ACC112 (cell line): Measurements from ENCODE around the gene PPM1N.

Source experiments
- H2AFZ ChIP-seq: fragments of 200-600 bp; sonication (generic); one replicate; pipeline ENCODE4 v1.6.0; 2017; ENCODE audit warnings: antibody characterized with exemption, low read length; ENCODE audit not compliant: unreplicated experiment
- H3K27ac ChIP-seq: fragments of 200-600 bp; sonication (generic); 2 replicates; pipeline ENCODE4 v1.5.1; 2014; ENCODE audit warnings: low read depth, mild to moderate bottlenecking, antibody characterized with exemption, low read length, moderate library complexity
- H3K27me3 ChIP-seq: fragments of 200-600 bp; sonication (generic); 2 replicates; pipeline ENCODE4 v1.6.1; 2014; ENCODE audit warnings: mild to moderate bottlenecking, antibody characterized with exemption, low read length, moderate library complexity, mixed read lengths; ENCODE audit not compliant: insufficient read depth
- H3K36me3 ChIP-seq: fragments of 200-600 bp; sonication (generic); 2 replicates; pipeline ENCODE4 v1.6.1; 2016; ENCODE audit warnings: mild to moderate bottlenecking, antibody characterized with exemption, low read length, moderate library complexity, mixed read lengths; ENCODE audit not compliant: insufficient read depth
- H3K4me1 ChIP-seq: fragments of 200-600 bp; sonication (generic); one replicate; pipeline ENCODE4 v1.6.1; 2016; ENCODE audit warnings: low read length, mixed read lengths; ENCODE audit not compliant: insufficient read depth, unreplicated experiment, control insufficient read depth
- H3K4me3 ChIP-seq: fragments of 200-600 bp; sonication (generic); 2 replicates; pipeline ENCODE4 v1.5.1; 2014; ENCODE audit warnings: mild to moderate bottlenecking, low read depth, low read length
- H3K79me2 ChIP-seq: fragments of 200-600 bp; sonication (generic); one replicate; pipeline ENCODE4 v1.6.0; 2016; ENCODE audit warnings: low read length; ENCODE audit not compliant: control insufficient read depth, unreplicated experiment, insufficient read depth

PPM1N gene, protein sequence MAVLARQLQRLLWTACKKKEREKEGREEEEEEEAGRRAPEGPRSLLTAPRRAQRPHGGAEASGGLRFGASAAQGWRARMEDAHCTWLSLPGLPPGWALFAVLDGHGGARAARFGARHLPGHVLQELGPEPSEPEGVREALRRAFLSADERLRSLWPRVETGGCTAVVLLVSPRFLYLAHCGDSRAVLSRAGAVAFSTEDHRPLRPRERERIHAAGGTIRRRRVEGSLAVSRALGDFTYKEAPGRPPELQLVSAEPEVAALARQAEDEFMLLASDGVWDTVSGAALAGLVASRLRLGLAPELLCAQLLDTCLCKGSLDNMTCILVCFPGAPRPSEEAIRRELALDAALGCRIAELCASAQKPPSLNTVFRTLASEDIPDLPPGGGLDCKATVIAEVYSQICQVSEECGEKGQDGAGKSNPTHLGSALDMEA

DNA sequence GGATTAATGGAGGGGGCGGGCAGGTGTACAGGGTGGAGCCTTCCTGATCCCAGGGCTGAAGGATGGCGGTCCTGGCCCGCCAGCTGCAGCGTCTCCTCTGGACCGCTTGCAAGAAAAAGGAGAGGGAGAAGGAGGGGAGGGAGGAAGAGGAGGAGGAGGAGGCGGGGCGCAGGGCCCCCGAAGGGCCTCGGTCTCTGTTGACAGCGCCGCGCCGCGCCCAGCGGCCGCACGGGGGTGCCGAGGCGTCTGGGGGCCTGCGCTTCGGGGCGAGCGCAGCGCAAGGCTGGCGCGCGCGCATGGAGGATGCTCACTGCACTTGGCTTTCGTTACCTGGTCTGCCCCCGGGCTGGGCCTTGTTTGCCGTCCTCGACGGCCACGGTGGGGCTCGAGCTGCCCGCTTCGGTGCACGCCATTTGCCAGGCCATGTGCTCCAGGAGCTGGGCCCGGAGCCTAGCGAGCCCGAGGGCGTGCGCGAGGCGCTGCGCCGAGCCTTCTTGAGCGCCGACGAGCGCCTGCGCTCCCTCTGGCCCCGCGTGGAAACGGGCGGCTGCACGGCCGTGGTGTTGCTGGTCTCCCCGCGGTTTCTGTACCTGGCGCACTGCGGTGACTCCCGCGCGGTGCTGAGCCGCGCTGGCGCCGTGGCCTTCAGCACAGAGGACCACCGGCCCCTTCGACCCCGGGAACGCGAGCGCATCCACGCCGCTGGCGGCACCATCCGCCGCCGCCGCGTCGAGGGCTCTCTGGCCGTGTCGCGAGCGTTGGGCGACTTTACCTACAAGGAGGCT, at the start of gene PPM1N:
TSS of gene PPM1N (plus strand) at position 33 of the 785 bp plus-strand sequence. CDS start at position 63, 30 bp downstream.
- no peaks in the 10 kb centered on the region for H3K36me3 ChIP-seq
- H3K4me1 ChIP-seq, result peaks cover 3% of the 10 kb centered on the region
- H3K79me2 ChIP-seq, result no peaks in the 10 kb centered on the region
- peak within 1 kb of the TSS; percentile 77 for H3K4me3 ChIP-seq
- peak within 1 kb of the TSS; percentile 60 for H2AFZ ChIP-seq
- no peaks in the 10 kb centered on the region for H3K27me3 ChIP-seq
- no peak within 1 kb of the TSS for H3K27ac ChIP-seq

DNA sequence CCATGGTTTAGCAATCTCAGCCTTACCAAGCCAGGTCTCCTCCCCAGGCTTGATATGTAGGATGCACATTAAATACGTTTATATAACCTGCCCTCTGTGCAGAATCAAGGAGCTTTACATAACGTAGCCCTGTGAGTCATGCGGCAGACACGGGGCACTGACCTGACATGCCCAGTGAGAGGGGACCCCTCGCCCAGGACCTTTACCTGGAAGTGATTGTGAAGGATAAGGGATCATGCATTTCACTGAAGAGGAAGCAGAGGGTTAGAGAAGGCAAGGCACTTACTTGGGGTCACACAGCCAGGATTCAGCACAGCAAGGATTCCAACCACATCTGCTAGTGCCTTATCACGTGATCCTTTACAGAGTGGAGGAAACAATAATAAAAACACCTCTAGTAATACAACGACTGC, 49.4 kb upstream of the PPM1N start:
- H2AFZ ChIP-seq, result no peak overlapping the region
- H3K27ac ChIP-seq, result peak overlapping the region; percentile 43; the same call in 1 of the 2 replicates
- H3K27me3 ChIP-seq, result no peaks in the 10 kb centered on the region
- H3K79me2 ChIP-seq, result no peaks in the 10 kb centered on the region
- no peaks in the 10 kb centered on the region for H3K36me3 ChIP-seq
- H3K4me3 ChIP-seq, result no peak overlapping the region
- H3K4me1 ChIP-seq, result peaks cover 20% of the 10 kb centered on the region

DNA sequence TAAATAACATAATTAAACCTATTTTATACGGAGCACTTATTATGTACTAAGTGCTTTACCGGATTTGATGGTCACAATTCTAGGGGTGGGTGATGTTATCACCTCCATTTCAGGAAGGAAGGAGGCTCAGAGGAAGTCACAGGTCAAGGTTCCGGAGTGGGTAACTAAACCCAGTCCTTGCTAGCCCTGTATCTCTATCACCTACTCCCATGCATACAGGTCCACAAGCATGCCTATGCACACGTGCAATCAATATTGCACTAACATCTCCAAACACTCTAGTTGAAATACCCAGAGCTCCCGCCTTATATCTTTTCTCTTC, 48.3 kb upstream of the PPM1N start:
- peak overlapping the region; percentile 73 for H3K4me3 ChIP-seq
- H3K79me2 ChIP-seq, result no peaks in the 10 kb centered on the region
- peak overlapping the region; percentile 84 for H3K27ac ChIP-seq
- H3K4me1 ChIP-seq, result peaks cover 23% of the 10 kb centered on the region
- H3K27me3 ChIP-seq, result no peaks in the 10 kb centered on the region
- H2AFZ ChIP-seq, result no peak overlapping the region
- no peaks in the 10 kb centered on the region for H3K36me3 ChIP-seq

DNA sequence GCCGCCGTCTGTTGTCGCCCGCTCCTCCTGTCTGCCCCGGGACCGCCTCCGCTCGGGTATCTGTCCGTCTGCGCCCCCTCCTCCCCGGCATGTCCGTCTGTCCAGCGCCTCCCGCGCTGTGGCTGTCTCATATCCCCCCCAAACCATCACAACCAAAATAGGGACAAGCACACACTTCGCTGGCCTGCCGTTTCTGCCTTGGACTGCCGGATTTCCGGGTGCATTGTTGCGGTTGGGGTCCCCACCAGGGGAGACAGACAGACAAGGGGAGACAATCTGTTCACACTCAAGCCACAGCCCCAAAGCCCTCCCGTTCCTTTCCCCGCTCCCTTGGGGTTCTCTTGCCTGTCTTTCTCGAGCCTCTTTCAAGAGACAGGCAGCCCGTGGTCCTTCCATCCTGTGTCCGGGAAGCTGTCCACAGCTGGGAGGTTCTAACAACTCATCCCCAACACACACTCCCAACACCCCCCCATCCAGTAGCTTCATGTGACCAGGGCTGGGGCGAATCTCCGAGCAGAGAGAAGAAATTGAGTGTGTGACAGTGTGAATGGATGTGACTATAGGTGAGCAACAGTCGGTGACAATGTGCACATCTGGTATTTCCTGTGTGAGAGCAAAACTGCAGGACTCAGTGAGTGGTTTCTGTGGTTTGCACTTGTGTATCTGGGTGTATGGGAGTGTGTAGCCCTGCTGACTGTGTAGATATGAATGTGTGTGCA, 47.0 kb upstream of the PPM1N start:
- H3K4me3 ChIP-seq, result peak overlapping the region; percentile 90
- H2AFZ ChIP-seq, result peak overlapping the region; percentile 12
- H3K27ac ChIP-seq, result peak overlapping the region; percentile 89
- H3K4me1 ChIP-seq, result peaks cover 29% of the 10 kb centered on the region
- H3K79me2 ChIP-seq, result no peaks in the 10 kb centered on the region
- no peaks in the 10 kb centered on the region for H3K27me3 ChIP-seq
- H3K36me3 ChIP-seq, result no peaks in the 10 kb centered on the region

DNA sequence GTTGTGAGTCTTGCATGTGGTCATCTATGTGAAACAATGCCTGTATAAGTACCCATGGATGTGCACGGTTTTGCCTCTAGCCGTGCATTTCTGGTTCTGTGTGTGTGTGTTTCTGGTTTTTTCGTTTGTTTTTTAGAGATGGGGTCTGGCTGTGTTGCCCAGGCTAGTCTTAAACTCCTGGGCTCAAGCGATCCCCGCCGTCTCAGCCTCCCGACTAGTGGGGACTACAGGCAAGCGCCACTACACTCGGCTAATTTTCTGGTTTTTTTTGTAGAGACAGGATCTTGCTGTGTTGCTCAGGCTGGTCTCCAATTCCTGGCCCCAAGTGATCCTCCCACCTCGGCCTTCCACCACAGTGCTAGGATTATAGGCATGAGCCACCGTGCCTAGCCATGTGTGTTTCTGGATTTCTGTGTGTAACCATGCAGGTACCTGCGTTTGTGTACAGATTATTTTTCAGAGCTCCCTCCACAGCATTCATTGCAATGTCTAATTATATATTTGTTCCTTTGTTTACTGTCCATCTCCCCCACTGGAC, 46.3 kb upstream of the PPM1N start:
- Histone ChIP-seq H3K27ac (no peak overlapping the region), H3K79me2 (no peaks in the 10 kb centered on the region), H3K4me1 (peaks cover 29% of the 10 kb centered on the region), H2AFZ (no peak overlapping the region), H3K4me3 (peak overlapping the region; percentile 90; the same call in 1 of the 2 replicates), H3K27me3 (no peaks in the 10 kb centered on the region), H3K36me3 (no peaks in the 10 kb centered on the region)

DNA sequence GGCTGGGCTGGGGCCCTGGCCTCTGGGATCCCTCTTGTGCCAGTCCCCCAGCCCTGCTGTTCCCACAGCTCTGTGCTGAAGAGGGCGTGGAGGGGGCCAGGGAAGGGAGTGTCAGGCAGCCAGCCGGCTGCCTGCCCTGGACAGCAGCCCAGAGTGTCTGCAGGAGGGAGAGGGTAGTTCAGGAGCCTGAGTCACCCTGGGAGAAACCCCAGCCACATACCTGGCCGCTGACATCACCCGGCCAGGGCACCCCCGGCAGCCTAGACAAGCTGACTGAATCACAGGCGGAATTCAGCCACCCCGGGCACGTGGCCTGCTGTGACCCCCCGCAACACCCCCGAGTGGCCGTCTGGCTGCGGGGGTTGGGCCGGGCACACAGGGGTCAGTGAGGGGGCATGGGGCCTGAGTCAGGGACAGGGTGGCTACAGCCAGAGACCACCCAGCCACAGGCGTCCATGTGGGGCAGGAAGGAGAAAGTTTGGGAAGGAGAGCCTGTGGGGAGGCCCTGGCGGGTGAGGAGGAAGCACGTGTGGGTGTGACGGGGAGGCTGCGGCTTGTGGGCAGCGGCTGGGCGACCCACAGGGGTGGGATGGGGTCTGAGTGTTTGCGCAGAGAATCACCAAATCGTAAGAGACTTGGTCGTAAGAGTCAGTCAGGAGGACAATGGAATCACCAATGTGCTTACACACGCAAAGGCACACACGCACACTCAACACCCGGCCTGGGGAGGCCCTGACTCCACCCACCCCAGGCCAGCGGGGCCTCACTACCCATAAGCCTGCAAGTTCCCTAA, 42.3 kb upstream of the PPM1N start:
- H2AFZ ChIP-seq, result no peak overlapping the region
- H3K79me2 ChIP-seq, result no peaks in the 10 kb centered on the region
- peaks cover 24% of the 10 kb centered on the region for H3K4me1 ChIP-seq
- peak overlapping the region; percentile 61 for H3K4me3 ChIP-seq
- H3K27me3 ChIP-seq, result no peaks in the 10 kb centered on the region
- H3K36me3 ChIP-seq, result no peaks in the 10 kb centered on the region
- H3K27ac ChIP-seq, result peak overlapping the region; percentile 97

DNA sequence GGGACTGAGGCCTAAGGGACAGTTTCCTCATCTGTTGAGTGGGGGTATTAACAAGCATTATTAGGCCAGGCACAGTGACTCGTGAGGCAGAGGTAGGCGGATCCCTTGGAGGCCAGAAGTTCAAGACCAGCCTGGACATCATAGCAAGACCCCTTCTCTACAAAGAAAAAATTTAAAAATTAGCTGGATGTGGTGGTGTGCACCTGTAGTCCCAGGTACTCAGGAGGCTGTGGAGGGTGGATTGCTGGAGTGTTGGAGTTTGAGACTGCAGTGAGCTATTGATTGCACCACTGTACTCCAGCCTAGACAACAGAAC, 41.8 kb upstream of the PPM1N start:
- no peaks in the 10 kb centered on the region for H3K27me3 ChIP-seq
- no peak overlapping the region for H2AFZ ChIP-seq
- H3K4me3 ChIP-seq, result no peak overlapping the region
- no peaks in the 10 kb centered on the region for H3K79me2 ChIP-seq
- peak overlapping the region; percentile 97 for H3K27ac ChIP-seq
- no peaks in the 10 kb centered on the region for H3K36me3 ChIP-seq
- H3K4me1 ChIP-seq, result peaks cover 20% of the 10 kb centered on the region

DNA sequence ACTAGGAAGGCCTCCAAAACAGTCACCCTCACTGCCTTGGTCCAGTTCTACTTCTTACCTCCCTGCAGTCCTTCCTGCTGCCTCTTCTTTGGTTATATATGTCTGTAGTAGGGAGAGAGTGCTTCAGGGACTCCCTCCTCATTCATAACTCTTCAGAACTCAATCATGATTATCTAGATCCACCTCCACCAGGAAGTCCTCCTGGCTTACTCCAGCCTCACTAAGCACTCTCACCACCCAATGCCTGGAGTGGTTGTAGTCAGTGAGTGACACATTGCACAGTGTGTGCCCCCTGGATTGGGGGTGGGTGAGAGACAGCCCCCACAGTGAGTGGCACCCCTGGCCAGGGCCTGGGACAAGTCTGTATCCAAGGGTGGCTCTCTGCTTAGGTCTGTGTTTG, 40.5 kb upstream of the PPM1N start:
- Histone ChIP-seq H2AFZ (no peak overlapping the region), H3K4me1 (peaks cover 17% of the 10 kb centered on the region), H3K27me3 (no peaks in the 10 kb centered on the region), H3K79me2 (no peaks in the 10 kb centered on the region), H3K4me3 (no peak overlapping the region), H3K27ac (no peak overlapping the region), H3K36me3 (no peaks in the 10 kb centered on the region)

DNA sequence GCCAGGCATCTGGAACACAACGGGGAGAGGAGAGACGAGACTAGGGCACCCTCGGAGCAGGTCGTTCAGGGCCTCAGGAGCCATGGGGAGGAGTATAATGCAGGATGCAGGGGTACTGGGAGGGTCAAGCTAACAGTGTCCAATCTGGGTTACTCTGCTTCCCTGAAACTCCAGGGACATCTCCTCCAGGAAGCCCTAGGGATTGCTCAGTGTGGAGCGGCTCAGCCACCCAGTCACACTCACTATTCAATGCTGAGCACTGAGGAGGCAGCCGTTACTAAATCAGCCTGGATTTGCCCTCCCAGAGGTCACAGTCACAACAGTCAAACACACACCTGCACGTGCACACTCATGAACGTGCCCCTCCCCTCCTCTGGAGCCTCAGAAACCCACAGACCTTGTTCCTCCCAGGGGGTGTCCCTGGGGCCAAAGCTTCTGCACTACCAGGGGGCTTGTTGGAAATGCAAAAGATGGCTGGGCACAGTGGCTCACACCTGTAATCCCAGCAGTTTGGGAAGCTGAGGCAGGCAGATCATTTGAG, 37.4 kb upstream of the PPM1N start:
- Histone ChIP-seq H3K36me3 (no peaks in the 10 kb centered on the region), H3K27ac (no peak overlapping the region), H3K4me1 (no peaks in the 10 kb centered on the region), H3K27me3 (no peaks in the 10 kb centered on the region), H2AFZ (no peak overlapping the region), H3K4me3 (no peak overlapping the region), H3K79me2 (no peaks in the 10 kb centered on the region)

DNA sequence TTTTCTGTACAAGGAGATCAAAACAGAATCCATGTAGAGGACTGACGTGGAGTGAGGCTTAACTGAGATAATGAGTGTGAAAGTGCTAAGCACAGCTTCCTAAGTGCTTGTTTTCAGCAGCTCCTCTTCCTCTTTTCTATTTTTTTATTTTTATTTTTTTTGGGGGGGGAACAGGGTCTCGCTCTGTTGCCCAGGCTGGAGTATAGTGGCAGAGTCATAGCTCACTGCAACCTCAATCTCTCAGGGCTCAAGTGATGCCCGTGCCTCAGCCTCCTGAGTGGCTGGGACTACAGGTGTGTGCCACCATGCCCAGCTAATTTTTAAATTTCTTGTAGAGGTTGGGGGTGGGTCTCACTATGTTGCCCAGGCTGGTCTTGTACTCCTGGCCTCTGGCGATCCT, 36.1 kb upstream of the PPM1N start:
- Histone ChIP-seq H3K4me3 (no peak overlapping the region), H3K79me2 (no peaks in the 10 kb centered on the region), H3K36me3 (no peaks in the 10 kb centered on the region), H2AFZ (no peak overlapping the region), H3K27ac (no peak overlapping the region), H3K4me1 (no peaks in the 10 kb centered on the region), H3K27me3 (no peaks in the 10 kb centered on the region)
